Liver (tissue), 9 donors: ENCODE results near the gene PKP4. TPM values are rescaled to one million over a fixed set of nuclear protein-coding genes. Genes with fewer than 3 reads are reported as not detected.

Source experiments
- DNase-seq: peaks from one replicate; pipeline ENCODE4 v3.0.0-alpha.2; 2017; ENCODE audit warnings: low spot score
- H3K27ac ChIP-seq, 2 donors: one replicate each; pipeline ENCODE4 v1.7.0; 2013; ENCODE audit warnings: inconsistent platforms in 2 of 2, low read length in 2 of 2, control low read depth in 1 of 2, low read depth in 1 of 2, mild to moderate bottlenecking in 1 of 2
- H3K27me3 ChIP-seq, 4 donors: one replicate each; pipeline versions ENCODE4 v1.6.1 to v1.7.0; 2013; ENCODE audit warnings: low read length in 3 of 4, inconsistent platforms in 1 of 4, mild to moderate bottlenecking in 1 of 4, moderate library complexity in 1 of 4; ENCODE audit not compliant: control insufficient read depth in 4 of 4, insufficient read depth in 4 of 4
- H3K36me3 ChIP-seq, 4 donors: one replicate each; pipeline versions ENCODE4 v1.6.1 to v1.7.0; 2013; ENCODE audit warnings: low read length in 3 of 4, mild to moderate bottlenecking in 3 of 4, low read depth in 1 of 4, moderate library complexity in 1 of 4; ENCODE audit not compliant: control insufficient read depth in 4 of 4, insufficient read depth in 3 of 4
- H3K4me1 ChIP-seq, 4 donors: one replicate each; pipeline versions ENCODE4 v1.6.1 to v1.7.0; 2013; ENCODE audit warnings: low read length in 3 of 4, mild to moderate bottlenecking in 3 of 4, moderate library complexity in 1 of 4; ENCODE audit not compliant: control insufficient read depth in 4 of 4, insufficient read depth in 4 of 4
- H3K4me3 ChIP-seq, 3 donors: one replicate each; pipeline versions ENCODE4 v1.6.1 to v1.7.0; 2013; ENCODE audit warnings: low read length in 3 of 3, control low read depth in 1 of 3, low read depth in 1 of 3, mild to moderate bottlenecking in 1 of 3
- H3K9ac ChIP-seq, 2 donors: one replicate each; pipeline ENCODE4 v1.7.0; 2013; ENCODE audit warnings: low read length in 2 of 2, mild to moderate bottlenecking in 2 of 2, moderate library complexity in 2 of 2, control low read depth in 1 of 2, low read depth in 1 of 2
- H3K9me3 ChIP-seq, 4 donors: one replicate each; pipeline versions ENCODE4 v1.6.1 to v1.7.0; 2013; ENCODE audit warnings: low read length in 3 of 4; ENCODE audit not compliant: control insufficient read depth in 4 of 4
- ATF3 ChIP-seq: IDR thresholded peaks from 2 replicates; pipeline ENCODE4 v1.6.1; 2016; ENCODE audit warnings: antibody characterized with exemption
- EGR1 ChIP-seq, 2 donors: IDR thresholded peaks; 2 replicates each; pipeline ENCODE4 v1.6.1; 2016 to 2018; ENCODE audit warnings: antibody characterized with exemption in 2 of 2, low read depth in 2 of 2
- FOXA1 ChIP-seq: IDR thresholded peaks from 2 replicates; pipeline ENCODE4 v1.6.1; 2016; ENCODE audit warnings: antibody characterized with exemption
- GABPA ChIP-seq, 2 donors: IDR thresholded peaks in 1 of 2; conservative IDR thresholded peaks in 1 of 2; 2 replicates each; pipeline ENCODE4 v1.6.1; 2016; ENCODE audit warnings: antibody characterized with exemption in 2 of 2, mild to moderate bottlenecking in 1 of 2, moderate library complexity in 1 of 2
- HNF4A ChIP-seq, 2 donors: conservative IDR thresholded peaks; 2 replicates each; pipeline ENCODE4 v1.6.1; 2016; ENCODE audit warnings: antibody characterized with exemption in 2 of 2, mild to moderate bottlenecking in 2 of 2
- HNF4G ChIP-seq: IDR thresholded peaks from 2 replicates; pipeline ENCODE4 v1.6.1; 2016; ENCODE audit warnings: antibody characterized with exemption
- JUND ChIP-seq, 2 donors: IDR thresholded peaks; 2 replicates each; pipeline ENCODE4 v1.6.1; 2016; ENCODE audit warnings: antibody characterized with exemption in 2 of 2
- NR2F2 ChIP-seq: IDR thresholded peaks from 2 replicates; pipeline ENCODE4 v1.6.1; 2016; ENCODE audit warnings: antibody characterized with exemption
- RAD21 ChIP-seq, 2 donors: IDR thresholded peaks; 2 replicates each; pipeline ENCODE4 v1.6.1; 2016; ENCODE audit warnings: antibody characterized with exemption in 2 of 2, mild to moderate bottlenecking in 2 of 2
- RXRA ChIP-seq, 2 donors: IDR thresholded peaks; 2 replicates each; pipeline ENCODE4 v1.6.1; 2017 to 2018; ENCODE audit warnings: antibody characterized with exemption in 2 of 2, mild to moderate bottlenecking in 1 of 2
- SP1 ChIP-seq: IDR thresholded peaks from 2 replicates; pipeline ENCODE4 v1.6.1; 2018; ENCODE audit warnings: antibody characterized with exemption, mild to moderate bottlenecking
- TAF1 ChIP-seq: conservative IDR thresholded peaks from 2 replicates; pipeline ENCODE4 v1.6.1; 2016; ENCODE audit warnings: antibody characterized with exemption, mild to moderate bottlenecking
- ZBTB33 ChIP-seq: IDR thresholded peaks from 2 replicates; pipeline ENCODE4 v1.6.1; 2016; ENCODE audit warnings: antibody characterized with exemption
- WGBS: extraction: QIAGEN DNeasy Blood & Tissue Kit; methylation state at CpG from one replicate; pipeline ENCODE4 v1.1.7; 2013; 5-methylcytosine and 5-hydroxymethylcytosine counted together
- polyA plus RNA-seq, 2 donors: library from polyadenylated mRNA; stranded (reverse) in 1 of 2; unstranded in 1 of 2; fragments of 200-250 nt in 1 of 2; fragments of >200 nt in 1 of 2; fragmentation: Nextera tagmentation in 1 of 2; extraction: Ambion mirVana in 1 of 2; gene quantifications; one replicate each; pipeline versions ENCODE4 v1.2.1 to v1.2.3, GENCODE V29; 2013 to 2015
- total RNA-seq, 2 donors: library from RNA; depleted of rRNA; stranded (reverse); fragments of >200 nt; gene quantifications; one replicate each; pipeline ENCODE4 v1.2.3, GENCODE V29; 2014
- TF ChIP-seq, protein P1 (sequence below): IDR thresholded peaks from 2 replicates; pipeline ENCODE4 v1.6.1; 2016; ENCODE audit warnings: antibody characterized with exemption, mild to moderate bottlenecking
- donor health status: healthy.
- donor health status: healthy.
- donor health status: healthy.
- donor health status: healthy.
- donor health status: healthy.

Gene PKP4
- total and polyA plus RNA-seq, 4 donors, result 7.7 to 33.8 (median 19.0) TPM

GRCh38 chr2:158687315-158687714, 230.6 kb downstream of the PKP4 start:
- WGBS, result 89% methylated on average over 3 of the region's 3 CpGs

GRCh38 chr2:158688721-158689120, 232.0 kb downstream of the PKP4 start:
- no peaks in the 10 kb centered on the region for H3K4me1 ChIP-seq
- no peak overlapping the region for H3K27ac ChIP-seq
- no peak overlapping the region for H3K9ac ChIP-seq
- no peaks in the 10 kb centered on the region for H3K27me3 ChIP-seq
- no peak for DNase-seq
- TF ChIP-seq HNF4G, result no peak
- TF ChIP-seq NR2F2, result no peak
- TF ChIP-seq, protein P1, sequence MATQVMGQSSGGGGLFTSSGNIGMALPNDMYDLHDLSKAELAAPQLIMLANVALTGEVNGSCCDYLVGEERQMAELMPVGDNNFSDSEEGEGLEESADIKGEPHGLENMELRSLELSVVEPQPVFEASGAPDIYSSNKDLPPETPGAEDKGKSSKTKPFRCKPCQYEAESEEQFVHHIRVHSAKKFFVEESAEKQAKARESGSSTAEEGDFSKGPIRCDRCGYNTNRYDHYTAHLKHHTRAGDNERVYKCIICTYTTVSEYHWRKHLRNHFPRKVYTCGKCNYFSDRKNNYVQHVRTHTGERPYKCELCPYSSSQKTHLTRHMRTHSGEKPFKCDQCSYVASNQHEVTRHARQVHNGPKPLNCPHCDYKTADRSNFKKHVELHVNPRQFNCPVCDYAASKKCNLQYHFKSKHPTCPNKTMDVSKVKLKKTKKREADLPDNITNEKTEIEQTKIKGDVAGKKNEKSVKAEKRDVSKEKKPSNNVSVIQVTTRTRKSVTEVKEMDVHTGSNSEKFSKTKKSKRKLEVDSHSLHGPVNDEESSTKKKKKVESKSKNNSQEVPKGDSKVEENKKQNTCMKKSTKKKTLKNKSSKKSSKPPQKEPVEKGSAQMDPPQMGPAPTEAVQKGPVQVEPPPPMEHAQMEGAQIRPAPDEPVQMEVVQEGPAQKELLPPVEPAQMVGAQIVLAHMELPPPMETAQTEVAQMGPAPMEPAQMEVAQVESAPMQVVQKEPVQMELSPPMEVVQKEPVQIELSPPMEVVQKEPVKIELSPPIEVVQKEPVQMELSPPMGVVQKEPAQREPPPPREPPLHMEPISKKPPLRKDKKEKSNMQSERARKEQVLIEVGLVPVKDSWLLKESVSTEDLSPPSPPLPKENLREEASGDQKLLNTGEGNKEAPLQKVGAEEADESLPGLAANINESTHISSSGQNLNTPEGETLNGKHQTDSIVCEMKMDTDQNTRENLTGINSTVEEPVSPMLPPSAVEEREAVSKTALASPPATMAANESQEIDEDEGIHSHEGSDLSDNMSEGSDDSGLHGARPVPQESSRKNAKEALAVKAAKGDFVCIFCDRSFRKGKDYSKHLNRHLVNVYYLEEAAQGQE, result no peak
- no peak for TF ChIP-seq GABPA (IDR thresholded peaks at IDR 0.05 in 1 of 2, conservative IDR thresholded peaks at IDR 0.05 in 1 of 2)
- TF ChIP-seq JUND (IDR thresholded peaks at IDR 0.05), result no peak
- no peak for TF ChIP-seq SP1
- no peak for TF ChIP-seq ATF3
- no peak for TF ChIP-seq FOXA1
- H3K4me3 ChIP-seq, result no peak overlapping the region
- H3K9me3 ChIP-seq, result no peaks in the 10 kb centered on the region
- WGBS, result 81% methylated on average over 4 of the region's 4 CpGs
- no peaks in the 10 kb centered on the region for H3K36me3 ChIP-seq

More at GRCh38 chr2:158687315-158687714, 230.6 kb downstream of the PKP4 start:
- Histone ChIP-seq H3K4me1 (no peaks in the 10 kb centered on the region), H3K27me3 (no peaks in the 10 kb centered on the region), H3K27ac (no peak overlapping the region), H3K9me3 (no peaks in the 10 kb centered on the region), H3K4me3 (no peak overlapping the region), H3K36me3 (no peaks in the 10 kb centered on the region), H3K9ac (no peak overlapping the region)
- no peak for DNase-seq
- TF ChIP-seq RXRA (IDR thresholded peaks at IDR 0.05) (no peak), EGR1 (IDR thresholded peaks at IDR 0.05; ENCODE audit: low read depth in 2 of 2) (no peak), TAF1 (no peak), FOXA1 (no peak), HNF4G (no peak), RAD21 (IDR thresholded peaks at IDR 0.05) (no peak), SP1 (no peak), ZBTB33 (no peak), HNF4A (conservative IDR thresholded peaks at IDR 0.05) (no peak)
- TF ChIP-seq, protein P1, result no peak
